ENCODE data around the gene PID1. TPM values are rescaled to one million over a fixed set of nuclear protein-coding genes. Genes with fewer than 3 reads are reported as not detected.

PID1 gene
- total and polyA plus RNA-seq, 5 experiments from 2014 or later: 0.18 TPM; not detected in 4

GRCh38 chr2:228974169-228974568 lies 296.9 kb downstream of the PID1 start:
- POLR2A ChIA-PET: no interaction called here
- DNase-seq: no peak
- Mint-ChIP-seq H3K27ac (no peak overlapping the region), H3K36me3 (no peaks in the 10 kb centered on the region), H3K9me3 (peaks cover 0 to 24% (median 4%) of the 10 kb centered on the region in 9 donors), H3K4me1 (no peaks in the 10 kb centered on the region), H3K27me3 (no peaks in the 10 kb centered on the region), H3K4me3 (no peak overlapping the region)
- ATAC-seq: no peak
